DMS153 treated with DMSO at 0.1 percent for 48 hours (cell line): ENCODE data around the gene PIK3R2.
"Not testable (repeated sequence)": the region's sequence is repeated elsewhere in the genome, so short reads cannot be mapped to it uniquely, and the experiment has no call there.

Source experiments
- DNase-seq: peaks from one replicate; lab custom pipeline; 2025; ENCODE audit not compliant: unreplicated experiment; lab: John Stamatoyannopoulos, UW

The PIK3R2 gene

GRCh38 chr19:18152442-18152816, 534 bp upstream of the PIK3R2 start:
- peak; percentile 90 for DNase-seq

DNA sequence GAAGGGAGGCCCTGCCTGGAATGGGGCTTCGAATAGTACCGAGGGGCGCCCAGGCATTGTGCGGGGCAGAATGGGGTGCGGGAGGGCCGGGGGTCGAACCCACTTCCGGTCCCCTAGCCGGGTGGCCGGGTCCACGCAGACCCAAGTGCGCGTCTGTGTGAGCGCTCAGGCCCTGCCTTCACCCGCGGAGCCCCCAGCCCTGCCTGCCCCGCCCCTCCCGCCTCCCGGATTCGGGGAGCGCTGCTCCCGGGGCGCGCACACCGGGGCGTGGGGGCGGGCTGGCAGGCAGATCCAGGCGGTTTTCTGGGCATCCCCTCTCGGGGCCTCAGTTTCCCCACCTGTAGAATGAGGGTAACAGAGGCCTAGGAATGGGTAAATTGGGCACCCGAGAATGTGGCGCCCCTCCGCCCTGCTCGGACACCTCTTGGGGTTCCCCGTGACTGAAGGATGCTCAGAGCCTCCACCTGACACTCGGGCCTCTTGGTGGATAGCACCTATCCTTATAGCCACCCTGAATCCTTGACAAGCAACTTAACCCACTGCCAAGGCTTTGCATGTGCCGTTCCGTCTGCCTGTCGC, 682 bp downstream of the PIK3R2 start:
- no peak for DNase-seq

DNA sequence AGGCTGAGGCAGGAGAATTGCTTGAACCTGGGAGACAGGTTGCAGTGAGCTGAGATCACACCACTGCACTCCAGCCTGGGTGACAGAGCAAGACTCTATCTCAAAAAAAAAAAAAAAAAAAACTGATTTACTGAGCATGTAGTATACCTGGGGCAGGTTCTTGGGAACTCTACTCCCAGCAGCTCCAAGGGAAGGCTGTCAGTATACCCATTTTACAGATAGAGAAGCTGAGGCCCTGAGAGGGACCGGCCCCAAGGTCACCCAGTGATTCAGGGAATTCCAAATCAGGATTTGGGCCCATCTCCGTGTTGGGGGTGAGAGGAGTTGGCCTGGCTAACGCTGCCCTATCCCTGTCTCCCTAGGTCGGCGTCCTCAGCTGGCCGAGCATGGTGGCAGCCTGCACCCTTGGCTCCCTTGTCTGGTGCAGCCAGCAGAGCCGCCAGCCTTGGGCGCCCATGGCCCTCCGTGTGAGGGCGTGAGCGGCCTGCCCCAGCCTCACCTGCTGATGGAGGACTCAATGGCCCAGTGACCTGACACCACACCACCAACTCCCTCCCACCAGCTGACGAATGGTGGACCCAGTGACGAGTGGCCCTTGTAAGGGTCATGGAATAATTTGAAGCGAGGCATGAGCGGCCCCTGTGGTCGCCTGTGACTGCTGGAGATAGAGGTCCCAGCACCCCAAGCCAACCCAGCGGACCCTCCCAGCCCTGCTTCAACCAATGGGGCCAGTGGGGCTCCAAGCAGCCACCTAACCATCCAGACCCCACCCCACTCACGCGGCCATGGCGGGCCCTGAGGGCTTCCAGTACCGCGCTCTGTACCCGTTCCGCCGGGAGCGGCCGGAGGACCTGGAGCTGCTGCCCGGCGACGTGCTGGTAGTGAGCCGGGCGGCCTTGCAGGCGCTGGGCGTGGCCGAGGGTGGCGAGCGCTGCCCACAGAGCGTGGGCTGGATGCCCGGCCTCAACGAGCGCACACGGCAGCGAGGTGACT, 2.4 kb downstream of the PIK3R2 start:
- no peak for DNase-seq

DNA sequence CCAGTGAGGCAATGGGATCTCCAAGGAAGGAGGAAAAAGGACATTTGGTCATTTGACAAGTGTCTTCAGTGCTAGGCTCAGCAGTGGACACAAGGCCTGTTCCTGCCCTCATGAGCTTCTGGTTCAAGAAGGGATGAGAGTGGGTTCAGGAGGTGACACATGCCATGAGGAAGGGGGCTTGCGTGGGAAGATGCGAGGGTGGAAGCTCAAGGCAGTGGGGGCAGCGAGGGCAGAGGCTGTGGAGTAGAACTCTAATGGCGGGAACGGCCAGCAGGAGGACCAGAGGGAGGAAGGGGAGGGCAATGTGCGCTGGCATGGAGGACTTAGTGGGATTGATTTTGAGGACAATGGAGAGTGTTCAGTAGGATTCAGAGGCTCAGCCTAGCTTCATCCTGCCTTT, 3.3 kb downstream of the PIK3R2 start:
- no peak for DNase-seq

DNA sequence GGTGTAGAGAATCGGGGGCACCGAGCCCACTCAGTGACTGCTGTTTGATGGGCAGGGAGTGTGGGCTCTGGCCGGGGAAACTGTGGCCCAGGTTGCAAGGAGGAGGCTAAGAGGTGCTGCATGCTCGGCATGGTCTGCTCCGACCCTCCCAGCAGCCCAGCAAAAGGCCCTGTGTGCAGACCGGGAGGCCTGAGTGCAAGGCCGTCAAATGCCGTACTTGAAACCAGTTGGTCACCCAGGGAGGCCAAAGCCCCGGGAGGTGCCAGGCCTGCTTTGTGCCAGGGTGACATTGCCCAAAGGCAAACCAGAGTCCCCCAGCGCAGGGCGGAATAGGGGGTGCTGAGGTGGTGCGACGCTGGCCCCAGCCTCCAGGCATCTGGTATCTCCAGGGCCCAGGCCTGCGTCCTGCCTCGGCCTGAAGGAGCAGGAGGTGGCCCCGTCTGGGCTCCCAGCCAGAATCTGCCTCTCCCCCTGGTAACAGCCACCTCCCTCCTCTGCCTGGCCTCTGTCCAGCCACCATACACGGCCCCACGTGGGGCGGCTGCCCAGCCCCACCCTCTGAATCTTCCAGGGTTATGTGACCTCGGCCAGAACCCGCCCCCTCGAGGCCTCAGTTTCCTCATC, 4.0 kb downstream of the PIK3R2 start:
- peak; percentile 82 for DNase-seq

GRCh38 chr19:18157465-18158063, 4.6 kb downstream of the PIK3R2 start:
- peak; percentile 62 for DNase-seq

DNA sequence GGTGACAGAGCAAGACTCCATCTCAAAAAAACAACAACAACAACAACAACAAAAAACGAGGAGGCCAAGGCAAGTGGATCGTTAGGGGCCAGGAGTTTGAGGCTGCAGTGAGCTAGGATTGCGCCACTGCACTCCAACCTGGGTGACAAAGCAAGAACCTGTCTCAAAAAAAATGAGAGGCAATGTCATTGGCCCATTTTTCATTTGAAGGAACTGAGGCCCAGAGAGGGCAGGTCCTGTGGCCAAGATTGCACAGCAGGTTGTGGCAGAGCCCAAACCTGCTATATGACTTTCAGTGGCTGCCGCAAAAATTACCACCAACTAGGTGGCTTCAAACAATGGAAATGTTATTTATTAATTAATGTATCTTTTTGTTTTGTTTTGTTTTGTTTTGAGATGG, 5.5 kb downstream of the PIK3R2 start:
- no peak for DNase-seq

GRCh38 chr19:18159059-18159616, 6.2 kb downstream of the PIK3R2 start:
- not testable (repeated sequence) for DNase-seq

- DNase-seq: no peak
Measured at GRCh38 chr19:18159810-18160209, 6.8 kb downstream of the PIK3R2 start.

- DNase-seq: no peak
Measured at GRCh38 chr19:18160493-18160970, 7.6 kb downstream of the PIK3R2 start.

DNA sequence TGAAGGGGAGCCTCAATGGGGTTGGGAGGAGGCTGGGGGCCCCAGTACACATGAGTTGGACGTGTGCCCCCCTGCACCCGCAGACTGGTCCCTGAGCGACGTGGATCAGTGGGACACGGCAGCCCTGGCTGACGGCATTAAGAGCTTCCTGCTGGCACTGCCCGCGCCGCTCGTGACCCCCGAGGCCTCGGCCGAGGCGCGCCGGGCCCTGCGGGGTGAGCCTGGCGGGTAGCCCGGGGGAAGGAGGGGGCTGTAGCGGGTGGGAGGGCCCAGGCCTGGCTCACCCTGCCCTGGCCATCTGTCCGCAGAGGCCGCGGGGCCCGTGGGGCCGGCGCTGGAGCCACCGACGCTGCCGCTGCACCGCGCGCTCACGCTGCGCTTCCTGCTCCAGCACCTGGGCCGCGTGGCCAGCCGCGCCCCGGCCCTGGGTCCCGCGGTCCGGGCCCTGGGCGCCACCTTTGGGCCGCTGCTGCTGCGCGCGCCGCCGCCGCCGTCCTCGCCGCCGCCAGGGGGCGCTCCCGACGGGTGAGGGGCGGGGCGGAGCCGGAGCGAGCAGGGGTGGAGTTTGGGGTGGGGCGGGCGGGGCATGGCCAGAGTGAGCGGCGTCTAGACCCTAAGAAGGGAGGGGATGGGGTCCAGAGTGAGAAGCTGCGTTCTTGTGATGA, 8.1 kb downstream of the PIK3R2 start:
- peak; percentile 24 for DNase-seq

- no peak for DNase-seq
Measured at GRCh38 chr19:18161636-18162002, 8.7 kb downstream of the PIK3R2 start.

- DNase-seq: no peak
Measured at GRCh38 chr19:18164072-18164471, 11.1 kb downstream of the PIK3R2 start.

DNA sequence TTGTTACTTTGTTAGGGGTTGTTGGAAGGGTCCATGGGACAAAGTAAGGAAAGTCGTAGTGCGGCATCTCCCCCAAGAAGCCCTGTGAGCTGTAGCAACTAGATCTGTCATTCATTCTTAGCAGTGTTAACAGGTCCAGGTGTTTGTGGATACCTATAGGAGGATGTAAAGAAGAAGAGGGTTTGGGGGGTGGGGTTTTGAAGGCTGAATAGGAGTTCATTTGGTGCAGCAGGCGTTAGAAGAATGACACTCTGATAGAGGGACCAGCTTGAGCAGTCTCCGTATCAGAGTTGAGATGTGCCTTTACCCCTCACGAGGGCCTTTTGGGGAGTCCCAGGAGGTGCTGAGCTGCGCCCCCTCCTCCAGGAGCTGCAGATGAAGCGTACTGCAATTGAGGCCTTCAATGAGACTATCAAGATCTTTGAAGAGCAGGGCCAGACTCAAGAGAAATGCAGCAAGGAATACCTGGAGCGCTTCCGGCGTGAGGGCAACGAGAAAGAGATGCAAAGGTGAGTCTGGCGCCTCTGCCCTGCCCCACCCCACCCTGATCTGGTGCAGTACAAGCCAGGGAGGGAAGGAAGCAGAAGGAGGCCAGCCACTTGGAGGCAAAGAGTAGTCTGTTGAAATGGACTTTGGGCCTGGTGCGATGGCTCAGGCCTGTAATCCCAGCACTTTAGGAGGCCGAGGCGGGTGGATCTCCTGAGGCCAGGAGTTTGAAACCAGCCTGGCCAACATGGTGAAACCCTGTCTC, 13.0 kb downstream of the PIK3R2 start:
- no peak for DNase-seq

- DNase-seq: no peak
Measured at GRCh38 chr19:18167011-18167410, 14.0 kb downstream of the PIK3R2 start.

GRCh38 chr19:18167975-18168645, 15.1 kb downstream of the PIK3R2 start:
- DNase-seq: no peak

GRCh38 chr19:18168673-18169381, 15.9 kb downstream of the PIK3R2 start:
- no peak for DNase-seq

- DNase-seq: no peak
Measured at GRCh38 chr19:18170714-18171255, 17.8 kb downstream of the PIK3R2 start.
